HepG2 (cell line): ENCODE measurements around the gene RAD18. TPM values are rescaled to one million over a fixed set of nuclear protein-coding genes. Genes with fewer than 3 reads are reported as not detected.

Source experiments
- ATAC-seq: fragments of 200-7000 bp; cut with Tn5 transposase; 3 replicates; pipeline ENCODE4 v1.9.1; 2020; ENCODE audit warnings: mild to moderate bottlenecking, moderate library complexity
- BruUV-seq: library from RNA; stranded (reverse); fragments of 400-500 nt; replicated peaks from 2 replicates; lab custom pipeline; 2021; lab: Mats Ljungman, UMichigan
- CTCF ChIA-PET: fragments of 300-600 bp; formaldehyde crosslinking; extraction: SDS; loops from one replicate; lab custom pipeline; 2021; ENCODE audit warnings: low total read pairs, inconsistent platforms, low intra/inter-chr PET ratio; lab: Yijun Ruan, JAX
- POLR2A ChIA-PET: fragments of 350-600 bp; sonication (Branson Sonifier 250); formaldehyde crosslinking; loops from one replicate; lab custom pipeline; 2020; ENCODE audit warnings: antibody characterized with exemption, inconsistent platforms; lab: Yijun Ruan, JAX
- DNase-seq: peaks from one replicate; pipeline ENCODE4 v3.0.0-alpha.2; 2015; ENCODE audit warnings: low spot score
- FAIRE-seq: peaks from 3 replicates; lab custom pipeline; 2011; peaks lifted over from hg19 to GRCh38; lab: Jason Lieb, UNC
- H2AFZ ChIP-seq: one replicate; pipeline ENCODE4 v1.6.1; 2011; ENCODE audit warnings: low read length, inconsistent platforms
- H3K27ac ChIP-seq: fragments of 300-600 bp; 3 replicates; pipeline ENCODE4 v1.8.0; 2011; ENCODE audit warnings: mixed run types, mild to moderate bottlenecking, mixed read lengths, low read length, inconsistent platforms; ENCODE audit not compliant: insufficient read depth; ENCODE audit errors: extremely low read length
- H3K27me3 ChIP-seq, 2 experiments: fragments of 200-600 bp in 1 of 2; 2 replicates in 1 of 2; 3 replicates in 1 of 2; pipeline versions ENCODE4 v1.6.0 to v1.8.0; 2011; ENCODE audit warnings: low read length in 2 of 2, mild to moderate bottlenecking in 2 of 2, moderate library complexity in 2 of 2, inconsistent platforms in 1 of 2; ENCODE audit not compliant: insufficient read depth in 2 of 2, control insufficient read depth in 1 of 2
- H3K36me3 ChIP-seq, 2 experiments: fragments of 200-600 bp in 1 of 2; replicated peaks in 1 of 2; 2 replicates in 1 of 2; 3 replicates in 1 of 2; pipeline versions ENCODE4 v1.5.1 to v1.8.0; 2011; ENCODE audit warnings: low read length in 2 of 2, inconsistent platforms in 1 of 2; ENCODE audit not compliant: insufficient read depth in 2 of 2, control insufficient read depth in 1 of 2
- H3K4me1 ChIP-seq: 2 replicates; pipeline ENCODE4 v1.5.1; 2012; ENCODE audit warnings: low read length, inconsistent platforms; ENCODE audit not compliant: insufficient read depth
- H3K4me2 ChIP-seq: 2 replicates; pipeline ENCODE4 v1.6.0; 2011; ENCODE audit warnings: low read depth, low read length, inconsistent platforms
- H3K4me3 ChIP-seq, 3 experiments: fragments of 200-600 bp in 1 of 3; sonication (generic), shearing (Covaris generic) in 1 of 3; replicated peaks in 1 of 3; 2 replicates each; pipeline ENCODE4 v1.5.1; 2011 to 2016; ENCODE audit warnings: low read length in 3 of 3, inconsistent platforms in 2 of 3, low read depth in 2 of 3, mild to moderate bottlenecking in 2 of 3, control low read depth in 1 of 3, mixed read lengths in 1 of 3; ENCODE audit not compliant: insufficient read depth in 1 of 3
- H3K79me2 ChIP-seq: one replicate; pipeline ENCODE4 v1.6.1; 2011; ENCODE audit warnings: low read length, inconsistent platforms; ENCODE audit not compliant: insufficient read depth
- H3K9ac ChIP-seq: 2 replicates; pipeline ENCODE4 v1.6.0; 2011; ENCODE audit warnings: mild to moderate bottlenecking, low read depth, low read length, inconsistent platforms; ENCODE audit not compliant: insufficient read depth
- H3K9me3 ChIP-seq: 2 replicates; pipeline ENCODE4 v1.5.1; 2012; ENCODE audit warnings: mild to moderate bottlenecking, low read length
- H4K20me1 ChIP-seq: 2 replicates; pipeline ENCODE4 v1.6.0; 2011; ENCODE audit warnings: inconsistent platforms, mild to moderate bottlenecking, low read length, moderate library complexity; ENCODE audit not compliant: insufficient read depth
- ELF4 ChIP-seq: sonication (generic); formaldehyde crosslinking; IDR thresholded peaks from 2 replicates; pipeline ENCODE4 v1.5.0; 2020; ENCODE audit warnings: missing genetic modification reagents, mild to moderate bottlenecking, moderate library complexity, borderline replicate concordance
- LRRFIP1 ChIP-seq: sonication (generic); formaldehyde crosslinking; conservative IDR thresholded peaks from 2 replicates; pipeline ENCODE4 v1.4.0; 2020; ENCODE audit warnings: missing genetic modification reagents
- MATR3 ChIP-seq: sonication (generic); formaldehyde crosslinking; IDR thresholded peaks from 2 replicates; pipeline ENCODE4 v1.4.0; 2020; ENCODE audit warnings: missing genetic modification reagents
- NBN ChIP-seq: fragments of 450-650 bp; conservative IDR thresholded peaks from 2 replicates; pipeline ENCODE4 v1.6.1; 2017
- RAD21 ChIP-seq: fragments of 450-650 bp; formaldehyde crosslinking; IDR thresholded peaks from 2 replicates; pipeline ENCODE4 v1.5.0; 2020; ENCODE audit warnings: mild to moderate bottlenecking
- RAD51 ChIP-seq: fragments of 450-650 bp; IDR thresholded peaks from 2 replicates; pipeline ENCODE4 v1.6.1; 2016; ENCODE audit warnings: borderline replicate concordance
- SNAI1 ChIP-seq: sonication (generic); formaldehyde crosslinking; IDR thresholded peaks from 2 replicates; pipeline ENCODE4 v1.5.0; 2020; ENCODE audit warnings: mild to moderate bottlenecking, missing genetic modification reagents, borderline replicate concordance
- YY1 ChIP-seq: IDR thresholded peaks from 2 replicates; pipeline ENCODE4 v1.6.1; 2011; ENCODE audit warnings: low read length, low read depth, moderate library complexity, mild to moderate bottlenecking; ENCODE audit not compliant: insufficient read depth, insufficient replicate concordance
- ZNF563 ChIP-seq: sonication (generic); formaldehyde crosslinking; IDR thresholded peaks from 2 replicates; pipeline ENCODE4 v1.8.0; 2022; ENCODE audit warnings: mild to moderate bottlenecking, moderate library complexity, missing genetic modification reagents
- WGBS: methylation state at CpG from one replicate; pipeline ENCODE4 v1.1.6; 2017; ENCODE audit warnings: low lambda C conversion rate; 5-methylcytosine and 5-hydroxymethylcytosine counted together
- in situ Hi-C: cut with HindIII; loops from 2 replicates; pipeline ENCODE4 v1.10.0; 2017; ENCODE audit warnings: low pct_unique_long_range_greater_than_20kb; ENCODE audit not compliant: extremely low pct_ligation_motif_present
- intact Hi-C: fragments of 100-400 bp; cut with micrococcal nuclease; formaldehyde crosslinking; loops from one replicate; pipeline ENCODE4 v1.10.0; 2022; ENCODE audit not compliant: unreplicated experiment
- polyA plus RNA-seq, 8 experiments: library from polyadenylated mRNA; depleted of rRNA in 3 of 8; stranded (reverse) in 7 of 8; unstranded in 1 of 8; fragments of >200 nt; fragmentation: Illumina TruSeq in 4 of 8; extraction: Trizol in 4 of 8; gene quantifications; 2 replicates each; pipeline versions ENCODE4 v1.2.1 to v1.2.3, GENCODE V29; 2011 to 2016; ENCODE audit warnings: low read depth in 4 of 8, missing spikeins in 1 of 8, mixed read lengths in 1 of 8; ENCODE audit not compliant: insufficient read depth in 1 of 8
- total RNA-seq, 5 experiments: library from RNA; depleted of rRNA; stranded (reverse); fragments of >200 nt; fragmentation: Illumina TruSeq; extraction: Trizol; gene quantifications; 2 replicates each; pipeline ENCODE4 v1.2.3, GENCODE V29; 2016; ENCODE audit warnings: low read depth in 1 of 5
- TF ChIP-seq, protein P1 (sequence below): sonication (generic); formaldehyde crosslinking; IDR thresholded peaks from 2 replicates; pipeline ENCODE4 v1.5.1; 2020; ENCODE audit warnings: missing genetic modification reagents, mild to moderate bottlenecking, borderline replicate concordance

The RAD18 gene
- total and polyA plus RNA-seq, 2 of the 13 experiments (the other 11 are each of a cell fraction or from before 2014, with no cell fraction given), result 5.9 to 20.7 TPM

GRCh38 chr3:8863891-8864290, 99.4 kb downstream of the RAD18 start:
- in situ Hi-C loops (no loop called here), intact Hi-C loops (no loop called here)
- Histone ChIP-seq H3K9me3 (no peaks in the 10 kb centered on the region), H4K20me1 (no peaks in the 10 kb centered on the region), H3K27me3 (no peaks in the 10 kb centered on the region), H2AFZ (no peak overlapping the region), H3K4me2 (no peak overlapping the region), H3K36me3 (no peaks in the 10 kb centered on the region), H3K79me2 (no peaks in the 10 kb centered on the region), H3K27ac (no peak overlapping the region), H3K9ac (no peak overlapping the region), H3K4me3 (no peak overlapping the region), H3K4me1 (no peaks in the 10 kb centered on the region)
- BruUV-seq, result no TSS peak
- ChIA-PET POLR2A (no interaction called here), CTCF (no interaction called here)
- 100% methylated on average over 4 of the region's 4 CpGs for WGBS
- FAIRE-seq, result no peak
- ATAC-seq, result no peak
- no peak for DNase-seq
- no peak for TF ChIP-seq SNAI1
- no peak for TF ChIP-seq NBN
- TF ChIP-seq RAD21, result no peak
- no peak for TF ChIP-seq ELF4
- TF ChIP-seq RAD51, result no peak
- TF ChIP-seq MATR3 (CRISPR knock-in tag), result no peak

- CTCF ChIA-PET, result no interaction called here
- TF ChIP-seq YY1 (no peak), LRRFIP1 (no peak), ZNF563 (CRISPR knock-in tag) (no peak)
- TF ChIP-seq, protein P1, sequence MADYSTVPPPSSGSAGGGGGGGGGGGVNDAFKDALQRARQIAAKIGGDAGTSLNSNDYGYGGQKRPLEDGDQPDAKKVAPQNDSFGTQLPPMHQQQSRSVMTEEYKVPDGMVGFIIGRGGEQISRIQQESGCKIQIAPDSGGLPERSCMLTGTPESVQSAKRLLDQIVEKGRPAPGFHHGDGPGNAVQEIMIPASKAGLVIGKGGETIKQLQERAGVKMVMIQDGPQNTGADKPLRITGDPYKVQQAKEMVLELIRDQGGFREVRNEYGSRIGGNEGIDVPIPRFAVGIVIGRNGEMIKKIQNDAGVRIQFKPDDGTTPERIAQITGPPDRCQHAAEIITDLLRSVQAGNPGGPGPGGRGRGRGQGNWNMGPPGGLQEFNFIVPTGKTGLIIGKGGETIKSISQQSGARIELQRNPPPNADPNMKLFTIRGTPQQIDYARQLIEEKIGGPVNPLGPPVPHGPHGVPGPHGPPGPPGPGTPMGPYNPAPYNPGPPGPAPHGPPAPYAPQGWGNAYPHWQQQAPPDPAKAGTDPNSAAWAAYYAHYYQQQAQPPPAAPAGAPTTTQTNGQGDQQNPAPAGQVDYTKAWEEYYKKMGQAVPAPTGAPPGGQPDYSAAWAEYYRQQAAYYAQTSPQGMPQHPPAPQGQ (CRISPR knock-in tag), result no peak
- TF ChIP-seq, all 625 proteins: peak for 0
- 87% methylated on average over 7 of the region's 8 CpGs for WGBS
- no peak overlapping the region for H3K4me3 ChIP-seq
- FAIRE-seq (no peak), DNase-seq (no peak), ATAC-seq (no peak)
- intact Hi-C loops, result no loop called here
- H3K36me3 ChIP-seq, result no peaks in the 10 kb centered on the region
- H3K27ac ChIP-seq, result no peak overlapping the region
- H3K4me1 ChIP-seq, result no peaks in the 10 kb centered on the region
- no peak overlapping the region for H2AFZ ChIP-seq
- no peaks in the 10 kb centered on the region for H3K9me3 ChIP-seq
- no peaks in the 10 kb centered on the region for H3K79me2 ChIP-seq
- no peak overlapping the region for H3K9ac ChIP-seq
- no peak overlapping the region for H3K4me2 ChIP-seq
- no peaks in the 10 kb centered on the region for H3K27me3 ChIP-seq
- in situ Hi-C loops, result no loop called here
- POLR2A ChIA-PET, result no interaction called here
- no peaks in the 10 kb centered on the region for H4K20me1 ChIP-seq
- BruUV-seq, result no TSS peak
These were observed 105.4 kb downstream of the RAD18 start for GRCh38 chr3:8857720-8858367.
